ENCODE results near the gene ILK. TPM values are rescaled to one million over a fixed set of nuclear protein-coding genes. Genes with fewer than 3 reads are reported as not detected.

ILK gene
- total RNA-seq, 1 experiment from 2014 or later = 73.5 TPM

GRCh38 chr11:6604790-6605189, 1.2 kb downstream of the ILK start:
- H3K9me2 ChIP-seq (ENCODE audit: insufficient read depth) = no peaks in the 10 kb centered on the region
- CTCF ChIA-PET = interaction anchor here (0.9 to 1.4 kb wide), 3 partner anchors 74 to 226 kb away, joined by 3 to 4 read pairs (median 3); partner anchors contain the start of gene MRPL17
- DNase-seq (ENCODE audit: low read depth, low spot score) = no peak
- peak overlapping the region; percentile 66; the same call in 1 of the 2 replicates for H3K27ac ChIP-seq (ENCODE audit: low read depth, low read length)
- RAD21 ChIA-PET (ENCODE audit: low non-redundant PET in 1 of 2, low total read pairs in 2 of 2, uncharacterized antibody in 2 of 2, unreplicated experiment in 2 of 2) = no interaction called here
- peaks cover 88% of the 10 kb centered on the region for H3K79me2 ChIP-seq (ENCODE audit: insufficient read depth, low read length)
- no peaks in the 10 kb centered on the region for H3K9me3 ChIP-seq (ENCODE audit: control insufficient read depth in 1 of 2, insufficient read depth in 1 of 2, low read depth in 1 of 2, low read length in 2 of 2)
- no peaks in the 10 kb centered on the region for H3K27me3 ChIP-seq (ENCODE audit: insufficient read depth, low read length)
- no peaks in the 10 kb centered on the region for H4K20me1 ChIP-seq (ENCODE audit: insufficient read depth)
- H3K4me3 ChIP-seq (replicated peaks in 1 of 2; ENCODE audit: low read depth in 1 of 2, low read length in 2 of 2) = peak overlapping the region; percentile 81 to 96
- BruUV-seq (replicated peaks) = no TSS peak
- peak overlapping the region; percentile 88 for H3K4me2 ChIP-seq (ENCODE audit: low read length)
- intact Hi-C loops (cut with micrococcal nuclease) = loop anchor here (1.0 to 5.0 kb wide), 4 partner anchors 72 to 225 kb away; partner anchors contain the start of genes ARFIP2, MRPL17 and TIMM10B
- H2AFZ ChIP-seq (ENCODE audit: low read depth, low read length, poor library complexity, severe bottlenecking) = no peak overlapping the region
- peaks cover 18 to 45% of the 10 kb centered on the region in 2 experiments for H3K4me1 ChIP-seq (ENCODE audit: control insufficient read depth in 1 of 2, insufficient read depth in 2 of 2, low read length in 2 of 2)
- POLR2A ChIA-PET = interaction anchor here (1.4 kb wide), 1 partner anchor 78 kb away, joined by 4 read pairs; the partner anchor contains the start of gene MRPL17
- TF ChIP-seq, protein P1, sequence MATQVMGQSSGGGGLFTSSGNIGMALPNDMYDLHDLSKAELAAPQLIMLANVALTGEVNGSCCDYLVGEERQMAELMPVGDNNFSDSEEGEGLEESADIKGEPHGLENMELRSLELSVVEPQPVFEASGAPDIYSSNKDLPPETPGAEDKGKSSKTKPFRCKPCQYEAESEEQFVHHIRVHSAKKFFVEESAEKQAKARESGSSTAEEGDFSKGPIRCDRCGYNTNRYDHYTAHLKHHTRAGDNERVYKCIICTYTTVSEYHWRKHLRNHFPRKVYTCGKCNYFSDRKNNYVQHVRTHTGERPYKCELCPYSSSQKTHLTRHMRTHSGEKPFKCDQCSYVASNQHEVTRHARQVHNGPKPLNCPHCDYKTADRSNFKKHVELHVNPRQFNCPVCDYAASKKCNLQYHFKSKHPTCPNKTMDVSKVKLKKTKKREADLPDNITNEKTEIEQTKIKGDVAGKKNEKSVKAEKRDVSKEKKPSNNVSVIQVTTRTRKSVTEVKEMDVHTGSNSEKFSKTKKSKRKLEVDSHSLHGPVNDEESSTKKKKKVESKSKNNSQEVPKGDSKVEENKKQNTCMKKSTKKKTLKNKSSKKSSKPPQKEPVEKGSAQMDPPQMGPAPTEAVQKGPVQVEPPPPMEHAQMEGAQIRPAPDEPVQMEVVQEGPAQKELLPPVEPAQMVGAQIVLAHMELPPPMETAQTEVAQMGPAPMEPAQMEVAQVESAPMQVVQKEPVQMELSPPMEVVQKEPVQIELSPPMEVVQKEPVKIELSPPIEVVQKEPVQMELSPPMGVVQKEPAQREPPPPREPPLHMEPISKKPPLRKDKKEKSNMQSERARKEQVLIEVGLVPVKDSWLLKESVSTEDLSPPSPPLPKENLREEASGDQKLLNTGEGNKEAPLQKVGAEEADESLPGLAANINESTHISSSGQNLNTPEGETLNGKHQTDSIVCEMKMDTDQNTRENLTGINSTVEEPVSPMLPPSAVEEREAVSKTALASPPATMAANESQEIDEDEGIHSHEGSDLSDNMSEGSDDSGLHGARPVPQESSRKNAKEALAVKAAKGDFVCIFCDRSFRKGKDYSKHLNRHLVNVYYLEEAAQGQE (IDR thresholded peaks at IDR 0.05; ENCODE audit: low read depth) = no peak
- TF ChIP-seq EZH2 (IDR thresholded peaks at IDR 0.05) = no peak
- no peak for TF ChIP-seq SP1 (IDR thresholded peaks at IDR 0.05; ENCODE audit: low read depth)
- no peak for TF ChIP-seq ELF1 (IDR thresholded peaks at IDR 0.05; ENCODE audit: borderline replicate concordance, low read depth)
- no peak for TF ChIP-seq FOSL1 (IDR thresholded peaks at IDR 0.05; ENCODE audit: low read depth)
- TF ChIP-seq SRF (IDR thresholded peaks at IDR 0.05; ENCODE audit: low read depth) = no peak
- TF ChIP-seq YY1 (IDR thresholded peaks at IDR 0.05; ENCODE audit: extremely low read depth, insufficient replicate concordance, low read depth, low read length) = no peak
- no peak for TF ChIP-seq SIN3A (IDR thresholded peaks at IDR 0.05; ENCODE audit: low read depth)
- no peak for TF ChIP-seq RAD21 (IDR thresholded peaks at IDR 0.05; ENCODE audit: low read depth)
- TF ChIP-seq ZNF274 (IDR thresholded peaks at IDR 0.05; ENCODE audit: low read depth, low read length) = no peak
- no peak for TF ChIP-seq ATF3 (IDR thresholded peaks at IDR 0.05)
- no peak for TF ChIP-seq ZBTB33 (IDR thresholded peaks at IDR 0.05; ENCODE audit: extremely low read depth, insufficient replicate concordance, low read length)
- no peak for TF ChIP-seq MAX (IDR thresholded peaks at IDR 0.05)
- no peak for TF ChIP-seq EZH2phosphoT487 (IDR thresholded peaks at IDR 0.05; ENCODE audit: borderline replicate concordance)
- no peak for TF ChIP-seq POLR2AphosphoS5 (IDR thresholded peaks at IDR 0.05; ENCODE audit: low read depth, low read length)
- peaks cover 19 to 45% of the 10 kb centered on the region in 2 experiments for H3K36me3 ChIP-seq (ENCODE audit: control insufficient read depth in 1 of 2, insufficient read depth in 2 of 2, low read length in 2 of 2)
- H3K9ac ChIP-seq (ENCODE audit: low read length) = peak overlapping the region; percentile 90
- no peak for ATAC-seq

Measured in HCT116 (cell line).